ENCODE data around the gene NINL.
"Not testable (repeated sequence)": the region's sequence is repeated elsewhere in the genome, so short reads cannot be mapped to it uniquely, and the experiment has no call there.

Gene NINL

DNA sequence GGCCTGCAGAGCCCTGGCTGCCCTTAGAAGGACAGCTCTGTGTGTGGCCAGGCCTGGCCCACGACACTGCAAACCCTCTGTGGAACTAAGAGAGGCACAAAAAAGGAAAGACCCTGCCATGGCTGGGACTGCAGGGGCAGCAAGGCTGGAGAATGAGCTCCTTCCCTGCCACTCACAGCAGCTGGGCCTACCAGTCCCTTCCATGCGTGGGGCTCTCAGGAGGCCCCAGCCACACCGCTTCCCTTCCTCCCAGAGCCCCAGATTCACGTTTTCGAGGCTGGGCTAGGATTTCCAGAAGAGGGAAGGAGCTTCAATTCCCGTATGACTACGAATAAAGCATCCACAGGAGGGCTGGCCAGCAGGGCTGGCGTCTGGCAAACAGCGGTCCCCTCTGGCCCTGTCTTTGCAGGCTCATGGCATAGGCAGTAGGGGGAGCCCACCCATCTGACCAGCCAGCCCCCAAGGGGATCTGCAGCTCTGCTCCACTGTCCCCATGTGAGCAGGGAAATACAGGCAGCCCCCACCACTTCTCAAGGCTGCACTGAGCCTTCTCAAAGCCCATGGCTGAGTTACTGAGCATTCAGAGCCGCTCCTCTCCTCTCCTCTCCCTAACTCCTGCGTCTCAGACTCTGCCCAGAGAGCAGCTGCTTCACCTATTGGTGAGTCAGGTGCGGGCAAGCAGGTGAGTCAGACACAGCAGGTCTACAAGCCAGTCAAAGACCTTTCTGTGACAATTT, 53.1 kb downstream of the NINL start:
- DNase-seq, result no peak

DNA sequence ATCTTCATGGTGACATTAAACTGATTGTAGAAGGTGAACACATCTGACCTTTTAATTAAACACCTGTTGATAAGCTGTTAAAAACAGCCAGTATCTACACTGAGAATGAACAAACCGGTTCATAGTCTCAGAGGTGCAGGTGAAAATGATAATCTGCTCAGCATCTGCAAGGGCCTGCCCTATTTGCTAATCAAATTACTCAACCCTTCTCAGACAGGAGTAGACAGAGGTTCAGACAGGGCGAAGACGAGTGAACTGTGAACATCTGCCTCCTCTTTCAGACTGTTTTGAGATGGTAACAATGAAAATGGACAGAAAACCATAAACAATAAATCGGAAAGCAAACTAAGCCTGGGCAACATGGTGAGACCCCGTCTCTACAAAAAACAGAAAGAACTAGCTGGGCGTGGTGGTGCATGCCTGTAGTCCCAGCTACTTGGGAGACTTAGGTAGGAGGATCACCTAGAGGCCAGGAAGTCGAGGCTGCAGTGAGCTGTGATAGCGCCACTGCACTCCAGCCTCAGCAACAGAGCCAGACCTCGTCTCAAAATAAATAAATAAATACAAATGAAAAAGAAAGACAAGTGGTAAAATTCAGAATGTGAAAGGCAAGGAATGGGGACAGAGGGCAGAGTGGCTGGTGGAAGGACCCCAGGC, 55.9 kb downstream of the NINL start:
- DNase-seq, result no peak

DNA sequence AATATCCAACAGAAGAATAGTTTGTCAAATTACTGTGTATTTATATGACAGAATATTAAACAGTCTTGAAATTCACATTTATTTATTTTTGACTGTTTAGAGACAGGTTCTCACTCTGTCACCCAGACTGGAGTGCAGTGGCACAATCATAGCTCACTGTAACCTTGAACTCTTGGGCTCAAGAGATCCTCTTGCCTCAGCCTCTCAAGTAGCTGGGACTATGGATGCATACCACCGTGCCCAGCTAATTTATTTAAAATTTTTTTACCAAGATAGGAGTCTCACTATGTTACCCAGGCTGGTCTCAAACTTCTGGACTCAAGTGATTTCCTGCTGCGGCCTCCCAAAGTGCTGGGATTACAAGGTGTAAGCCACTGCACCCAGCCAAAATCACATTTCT, 57.4 kb downstream of the NINL start:
- no peak for DNase-seq

DNA sequence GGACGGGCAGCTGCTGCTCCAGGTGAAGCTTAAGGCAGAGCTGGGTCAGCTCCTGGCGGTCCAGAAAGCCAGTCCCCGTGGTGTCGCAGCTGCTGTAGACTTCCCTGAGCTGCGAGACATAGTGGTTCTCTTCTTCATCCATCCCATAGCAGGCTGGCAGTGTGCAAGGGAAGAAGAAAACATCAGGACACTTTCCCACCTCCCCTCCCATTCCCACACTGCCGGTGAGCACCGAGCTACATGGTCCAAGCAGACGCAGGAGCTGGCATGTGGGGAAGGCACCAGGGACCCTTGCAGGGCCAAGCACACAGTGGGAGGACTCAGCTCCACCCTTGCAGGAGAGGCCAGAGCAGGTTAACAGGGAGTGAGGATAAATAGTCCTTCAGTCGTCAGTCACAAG, 58.9 kb downstream of the NINL start:
- no peak for DNase-seq

DNA sequence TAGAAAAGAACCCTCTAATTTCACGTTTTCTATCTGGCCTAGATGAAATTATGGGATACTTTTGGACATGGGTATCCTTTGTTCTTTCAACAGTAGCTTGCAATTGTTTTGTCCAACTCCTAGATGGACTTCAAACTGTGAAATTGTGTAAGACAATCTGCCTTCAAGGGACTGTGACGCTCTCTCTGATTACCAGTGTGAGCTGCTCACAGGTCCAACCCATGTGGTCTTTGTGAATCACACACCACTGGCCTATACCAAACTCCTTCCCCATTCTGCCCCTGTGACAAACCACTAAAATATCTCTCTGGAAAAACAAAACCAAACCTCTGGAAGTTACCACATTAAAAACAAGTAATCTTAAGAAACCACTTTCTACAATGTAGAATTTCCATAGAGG, 59.5 kb downstream of the NINL start:
- no peak for DNase-seq

DNA sequence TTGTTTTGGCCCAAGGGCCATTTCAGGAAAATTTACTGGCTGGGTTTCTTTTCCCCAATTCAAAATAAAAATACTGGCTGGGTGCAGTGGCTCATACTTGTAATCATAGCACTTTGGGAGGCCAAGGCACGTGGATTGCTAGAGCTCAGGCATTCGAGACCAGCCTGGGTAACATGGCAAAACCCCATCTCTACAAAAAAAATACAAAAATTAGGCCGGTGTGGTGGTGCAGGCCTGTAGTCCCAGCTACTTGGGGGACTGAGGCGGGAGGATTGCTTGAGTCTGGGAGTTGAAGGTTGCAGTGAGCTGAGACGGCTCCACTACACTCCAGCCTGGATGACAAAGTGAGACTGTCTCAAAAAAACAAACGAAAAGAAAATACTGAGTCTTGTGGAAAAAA, 60.0 kb downstream of the NINL start:
- DNase-seq, result no peak

DNA sequence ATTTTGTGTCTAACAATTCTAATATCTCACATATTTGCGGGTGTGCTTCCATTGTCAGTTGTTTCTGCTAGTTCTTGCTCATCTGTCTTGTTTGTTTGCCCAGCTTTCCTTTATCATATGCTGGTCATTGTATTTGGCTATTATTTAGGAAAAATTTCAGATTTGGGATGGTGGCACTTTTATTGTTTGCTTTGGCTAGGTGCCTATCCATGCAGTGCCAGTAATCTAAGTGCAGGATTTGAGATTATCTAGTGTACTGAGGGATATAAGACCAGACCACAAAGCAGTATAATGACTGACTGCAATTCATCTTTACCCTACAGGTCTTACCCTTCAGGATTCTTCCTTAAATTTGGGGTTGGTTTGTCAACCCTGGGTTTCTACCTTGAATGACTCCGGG, 63.9 kb downstream of the NINL start:
- no peak for DNase-seq

DNA sequence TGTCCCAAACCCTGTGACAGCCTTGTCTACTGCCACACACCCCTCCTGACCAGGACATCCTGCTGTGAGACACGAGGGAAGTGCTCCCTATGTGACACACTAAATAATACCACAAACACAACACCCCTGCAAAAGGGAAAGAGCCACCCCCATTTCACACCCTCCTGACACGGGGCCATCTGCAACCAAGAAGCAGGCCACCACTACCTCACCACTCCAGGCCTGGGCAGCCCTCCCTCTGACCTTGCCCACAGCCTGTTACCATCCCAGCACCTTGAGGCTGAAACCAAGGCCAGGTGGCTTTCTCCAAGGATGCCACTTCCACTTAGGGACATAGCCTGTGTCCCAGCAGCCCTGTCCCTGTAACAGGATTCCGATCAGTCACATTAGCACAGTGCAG, 68.2 kb downstream of the NINL start:
- no peak for DNase-seq

DNA sequence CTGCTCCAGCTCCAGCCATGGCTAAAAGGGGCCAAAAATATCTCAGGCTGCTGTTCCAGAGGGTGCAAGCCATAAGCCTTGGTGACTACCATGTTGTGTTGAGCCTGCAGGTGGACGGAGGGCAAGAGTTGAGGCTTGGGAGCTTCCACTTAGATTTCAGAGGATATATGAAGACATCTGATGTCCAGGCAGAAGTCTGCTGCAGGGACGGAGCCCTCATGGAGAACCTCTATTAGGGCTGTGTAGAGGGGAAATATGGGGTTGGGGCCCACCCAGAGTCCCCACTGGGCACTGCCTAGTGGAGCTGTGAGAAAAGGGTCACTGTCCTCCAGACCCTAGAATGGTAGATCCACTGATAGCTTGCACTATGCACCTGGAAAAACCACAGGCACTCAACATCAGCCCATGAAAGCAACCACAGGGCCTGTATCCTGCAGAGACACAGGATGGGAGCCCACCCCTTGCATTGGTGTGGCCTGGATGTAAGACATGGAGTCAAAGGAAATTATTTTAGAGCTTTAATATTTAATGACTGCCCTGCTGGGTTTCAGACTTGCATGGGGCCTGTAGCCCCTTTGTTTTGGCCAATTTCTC, 70.5 kb downstream of the NINL start:
- DNase-seq, result no peak

DNA sequence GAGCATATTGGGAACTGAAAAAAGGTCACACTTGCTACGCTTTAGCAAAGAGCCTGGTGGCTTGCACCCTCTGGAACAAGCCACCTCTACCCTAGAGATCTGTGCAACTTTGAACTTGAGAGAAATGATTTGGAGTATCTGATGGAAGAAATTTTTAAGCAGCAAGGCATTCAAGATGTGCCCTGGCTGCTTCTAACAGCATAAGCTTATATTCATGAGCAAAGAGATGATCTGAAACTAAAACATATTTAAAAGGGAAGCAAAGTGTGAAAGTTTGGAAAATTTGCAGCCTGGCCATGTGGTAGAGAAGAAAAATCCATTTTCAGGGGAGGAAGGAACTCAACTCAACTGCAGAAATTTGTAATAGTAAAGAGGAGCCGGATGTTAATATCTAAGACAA, 71.1 kb downstream of the NINL start:
- no peak for DNase-seq

DNA sequence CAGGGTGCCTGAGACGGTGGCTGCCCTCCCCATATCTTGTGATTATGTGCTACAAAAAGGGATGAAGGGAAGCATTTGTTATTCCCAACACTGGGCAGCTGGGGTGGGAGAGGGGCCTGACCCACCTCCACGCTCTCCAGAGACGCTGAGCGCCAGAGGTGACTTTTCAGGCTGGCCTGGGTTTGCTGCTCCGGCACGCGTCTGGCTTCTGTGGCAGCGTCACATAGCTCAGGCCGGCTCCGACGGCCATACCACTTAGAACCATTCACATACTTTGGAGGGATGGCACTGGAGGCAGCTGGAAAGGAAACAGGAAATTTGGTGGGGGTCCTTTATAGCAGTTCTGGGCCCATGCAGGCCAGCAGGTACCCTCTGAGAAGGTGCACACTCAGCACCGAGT, 72.6 kb downstream of the NINL start:
- DNase-seq, result no peak

DNA sequence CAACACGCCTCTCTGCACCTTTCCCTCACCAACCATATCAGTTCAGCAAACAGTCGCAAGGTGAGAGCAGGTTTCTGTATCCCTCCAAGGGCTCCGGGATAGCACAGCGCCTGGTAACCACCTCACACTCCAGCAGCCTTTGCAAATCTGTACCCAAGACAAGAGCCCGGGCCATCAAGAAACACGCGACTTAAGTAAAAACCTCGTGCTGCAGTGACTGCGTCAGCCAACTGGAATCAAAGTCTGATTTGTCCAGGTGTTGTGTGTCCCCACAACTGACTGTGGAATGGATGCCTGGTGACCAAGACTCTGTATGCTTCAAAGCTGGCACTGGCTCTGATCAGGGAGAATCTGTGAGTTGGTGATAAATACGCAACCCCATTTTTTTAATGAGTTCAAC, 74.1 kb downstream of the NINL start:
- DNase-seq, result no peak

DNA sequence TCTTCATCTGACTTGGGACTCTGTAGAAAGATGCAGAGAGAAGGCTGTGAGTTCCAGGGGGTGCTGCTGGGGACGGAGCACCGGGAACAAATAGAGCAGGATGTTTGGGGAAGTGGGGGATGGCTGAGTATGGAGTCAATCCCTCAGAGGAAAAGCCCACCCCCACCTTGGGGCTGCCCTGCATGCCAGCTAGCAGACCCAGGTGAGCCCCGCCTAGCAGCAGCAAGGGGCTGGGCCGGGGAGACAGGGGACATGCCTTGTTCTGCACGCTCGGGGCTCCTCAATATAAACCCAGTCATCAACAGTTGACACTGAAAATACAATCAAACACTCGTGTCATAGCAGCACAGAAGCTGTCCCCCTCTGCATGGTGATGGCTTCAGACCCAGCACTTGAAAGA, 74.6 kb downstream of the NINL start:
- DNase-seq, result no peak

DNA sequence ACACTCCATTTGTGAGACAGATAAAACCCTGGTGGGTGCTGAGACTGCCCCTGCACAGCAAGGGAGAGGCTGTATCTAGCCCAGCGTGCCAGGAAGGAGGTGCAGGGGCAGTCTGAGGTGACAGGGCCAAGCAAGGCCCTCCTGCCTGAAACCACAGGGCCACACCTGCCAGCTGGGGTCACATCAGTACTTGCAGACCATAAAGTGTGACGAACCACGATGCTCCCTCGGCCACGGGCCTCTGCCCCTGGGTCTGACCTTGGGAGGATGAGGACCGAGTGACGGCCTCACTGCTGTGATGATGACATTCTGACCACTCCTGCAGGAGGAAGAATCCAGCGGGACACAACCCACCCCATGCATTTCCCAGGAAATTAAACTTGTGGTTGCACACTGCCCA, 75.1 kb downstream of the NINL start:
- DNase-seq, result no peak

DNA sequence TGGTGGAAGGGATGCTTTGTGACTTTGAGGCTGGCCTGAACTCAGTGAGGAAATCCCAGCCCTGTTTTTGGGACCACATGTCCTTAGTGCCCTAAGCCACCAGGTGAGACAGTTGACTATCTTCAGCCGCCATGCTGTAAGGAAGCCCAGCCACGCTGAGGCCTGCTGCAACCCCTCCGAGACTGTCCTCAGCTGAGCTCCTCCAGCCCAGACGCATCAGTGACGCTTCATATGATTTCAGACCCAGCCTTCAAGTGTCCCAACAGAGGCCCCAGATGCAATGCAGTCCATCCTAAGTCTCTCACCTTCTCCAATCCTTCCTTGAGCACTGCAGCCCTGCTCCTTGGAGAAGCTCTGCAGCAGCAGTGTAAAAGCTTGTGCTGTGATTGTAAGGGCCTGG, 76.2 kb downstream of the NINL start:
- no peak for DNase-seq

DNA sequence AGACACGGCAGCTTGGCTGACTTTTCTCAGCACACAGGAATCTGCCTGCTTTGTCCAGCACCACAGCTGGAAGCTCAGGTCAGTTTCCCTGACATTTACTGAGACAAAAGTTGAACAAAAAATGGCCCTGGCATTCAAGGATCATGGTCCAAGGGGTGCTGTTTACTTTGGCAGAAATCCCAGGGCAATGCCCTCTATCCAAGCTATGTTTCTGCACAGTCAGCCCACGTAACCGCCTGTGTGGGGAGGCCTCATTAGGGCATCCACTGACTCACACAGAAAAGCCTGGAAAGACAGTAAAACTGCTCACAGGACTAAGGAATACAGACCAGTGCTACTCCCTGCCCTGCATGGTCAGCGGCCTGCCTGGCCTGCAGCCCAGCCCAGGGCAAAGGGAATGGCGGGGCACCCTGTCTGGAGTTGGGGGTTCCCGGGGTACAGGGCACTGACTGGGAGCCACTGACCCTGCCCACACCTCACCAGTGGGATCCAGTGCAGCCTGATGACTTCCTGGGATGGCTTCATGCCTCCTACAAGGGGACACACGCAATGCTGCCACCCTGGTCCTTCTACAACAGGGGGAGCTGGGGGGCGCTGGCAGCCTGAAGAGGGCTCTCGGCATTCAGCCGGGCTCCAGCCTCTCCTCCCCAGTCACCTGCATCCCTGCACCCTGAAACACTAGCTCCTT, 77.1 kb downstream of the NINL start:
- no peak for DNase-seq

DNA sequence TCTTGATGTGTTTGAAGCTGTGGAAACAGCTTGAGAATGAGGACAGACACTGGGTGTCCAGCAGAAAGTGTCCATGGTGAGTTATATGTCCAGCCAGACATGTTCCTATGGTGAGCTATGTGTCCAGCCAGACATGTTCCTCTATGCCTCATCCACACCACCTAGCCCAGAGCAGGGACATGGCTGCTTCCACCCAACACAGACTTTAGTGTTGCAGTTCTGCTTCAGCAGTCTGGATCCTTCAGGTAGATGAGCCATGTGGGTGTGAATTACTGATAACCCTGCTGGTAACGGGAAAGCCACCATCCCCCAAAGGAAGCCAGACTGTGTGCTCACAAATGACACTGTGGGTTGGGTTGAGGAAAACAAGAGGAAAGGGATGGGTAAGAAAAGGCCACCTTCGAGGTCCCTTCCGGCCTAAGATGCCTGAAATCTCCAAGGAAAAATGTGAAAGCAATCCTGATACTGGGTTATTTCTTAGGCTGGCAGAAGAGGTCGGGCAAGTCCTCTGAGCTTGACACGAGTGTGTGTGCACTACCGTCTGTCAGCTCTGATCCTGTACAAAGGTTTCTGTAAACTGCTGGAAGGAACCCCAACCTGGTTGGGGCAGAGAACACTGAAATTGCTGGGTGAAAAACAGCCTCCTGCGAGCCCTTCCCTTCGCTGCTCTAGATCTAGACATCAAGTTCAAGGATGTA, 77.8 kb downstream of the NINL start:
- no peak for DNase-seq

DNA sequence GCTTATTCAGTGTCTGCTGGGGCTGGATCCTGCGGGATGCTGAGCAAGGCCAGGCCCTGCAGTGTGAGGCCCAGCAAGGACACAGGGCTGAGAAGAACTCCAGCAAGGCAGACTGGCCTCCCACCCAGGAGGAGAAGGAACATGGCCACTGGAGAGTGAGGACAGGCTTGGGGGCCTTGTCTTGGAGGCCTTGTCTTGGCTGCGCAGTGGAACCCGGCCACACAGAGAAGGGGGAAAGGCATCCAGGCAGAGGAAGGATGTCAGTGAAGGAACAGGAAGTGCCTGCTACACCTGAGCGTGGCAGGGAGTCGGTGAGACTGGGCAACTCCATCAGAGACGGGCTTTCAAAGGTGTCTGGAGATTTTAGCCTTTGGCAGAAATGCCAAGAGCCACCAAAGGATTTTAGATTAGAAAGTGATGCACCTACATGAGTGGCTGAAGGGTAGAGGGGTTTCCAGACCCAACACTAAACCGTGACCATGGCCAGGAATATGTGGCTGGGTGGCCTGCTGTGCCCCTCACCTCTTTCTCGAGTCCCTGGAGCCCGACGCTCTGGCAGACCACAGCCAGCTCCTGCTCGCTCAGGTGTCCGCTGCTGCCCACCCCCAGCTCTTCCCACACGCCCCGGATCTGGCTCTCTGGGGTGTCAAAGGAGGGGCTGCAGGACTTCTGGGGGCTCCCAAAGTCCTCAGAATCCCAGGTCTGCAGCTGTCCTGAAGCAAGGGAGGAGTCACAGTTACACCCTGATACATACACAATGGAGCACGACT, 80.8 kb downstream of the NINL start:
- no peak for DNase-seq

DNA sequence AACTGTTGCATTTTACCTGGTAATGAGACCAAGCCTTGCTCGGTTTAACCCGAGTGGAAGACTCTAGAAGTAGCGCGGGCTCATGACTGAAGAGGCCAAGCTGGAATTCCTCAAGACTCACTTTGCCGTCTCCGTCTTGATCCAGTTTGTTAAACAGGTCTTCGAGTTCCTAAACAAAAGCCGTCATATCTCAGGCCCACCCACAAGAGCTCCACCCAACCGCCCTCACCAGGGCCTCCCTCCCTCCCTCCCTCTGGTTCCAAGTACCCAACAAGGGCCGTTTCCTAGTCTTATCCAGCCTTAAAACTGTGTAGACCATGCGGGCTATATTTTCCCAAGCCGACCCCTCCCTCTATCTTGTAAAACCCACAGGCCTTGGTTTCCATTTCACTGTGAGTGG, 81.4 kb downstream of the NINL start:
- DNase-seq, result no peak

DNA sequence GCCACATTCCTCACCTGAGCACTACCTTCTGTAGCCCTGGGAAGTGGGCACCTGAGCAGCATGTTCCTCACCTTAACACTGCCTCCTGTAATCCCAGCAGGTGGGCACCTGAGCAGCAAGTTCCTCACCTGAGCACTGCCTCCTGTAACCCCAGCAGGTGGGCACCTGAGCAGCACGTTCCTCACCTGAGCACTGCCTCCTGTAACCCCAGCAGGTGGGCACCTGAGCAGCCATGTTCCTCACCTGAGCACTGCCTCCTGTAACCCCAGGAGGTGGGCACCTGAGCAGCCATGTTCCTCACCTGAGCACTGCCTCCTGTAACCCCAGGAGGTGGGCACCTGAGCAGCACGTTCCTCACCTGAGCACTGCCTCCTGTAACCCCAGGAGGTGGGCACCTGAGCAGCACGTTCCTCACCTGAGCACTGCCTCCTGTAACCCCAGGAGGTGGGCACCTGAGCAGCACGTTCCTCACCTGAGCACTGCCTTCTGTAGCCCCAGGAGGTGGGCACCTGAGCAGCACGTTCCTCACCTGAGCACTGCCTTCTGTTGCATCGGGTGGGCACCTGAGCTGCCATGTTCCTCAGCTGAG, 82.2 kb downstream of the NINL start:
- DNase-seq, result not testable (repeated sequence)

DNA sequence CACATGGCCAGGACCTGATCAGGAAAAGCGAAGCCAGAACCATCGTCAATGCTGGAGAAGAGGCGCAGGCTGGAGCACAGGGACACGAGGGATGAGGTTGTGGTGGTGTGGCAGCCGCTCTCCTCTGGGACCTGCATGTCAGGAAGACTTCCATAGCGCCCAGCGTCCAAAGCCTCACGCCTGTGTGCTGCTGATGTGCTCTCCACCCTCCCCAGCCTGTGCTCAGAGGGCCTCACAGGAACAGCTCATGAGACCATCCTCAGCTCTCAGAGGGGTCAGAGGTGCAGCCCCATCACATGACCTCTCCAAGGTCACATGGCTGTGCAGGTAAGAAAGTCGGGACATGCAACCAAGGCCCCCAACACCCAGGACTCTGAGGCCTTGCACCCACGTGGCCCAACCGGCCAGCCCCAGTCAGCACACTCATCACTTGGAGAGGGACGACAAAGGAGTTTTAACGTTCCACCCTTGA, 84.4 kb downstream of the NINL start:
- no peak for DNase-seq

DNA sequence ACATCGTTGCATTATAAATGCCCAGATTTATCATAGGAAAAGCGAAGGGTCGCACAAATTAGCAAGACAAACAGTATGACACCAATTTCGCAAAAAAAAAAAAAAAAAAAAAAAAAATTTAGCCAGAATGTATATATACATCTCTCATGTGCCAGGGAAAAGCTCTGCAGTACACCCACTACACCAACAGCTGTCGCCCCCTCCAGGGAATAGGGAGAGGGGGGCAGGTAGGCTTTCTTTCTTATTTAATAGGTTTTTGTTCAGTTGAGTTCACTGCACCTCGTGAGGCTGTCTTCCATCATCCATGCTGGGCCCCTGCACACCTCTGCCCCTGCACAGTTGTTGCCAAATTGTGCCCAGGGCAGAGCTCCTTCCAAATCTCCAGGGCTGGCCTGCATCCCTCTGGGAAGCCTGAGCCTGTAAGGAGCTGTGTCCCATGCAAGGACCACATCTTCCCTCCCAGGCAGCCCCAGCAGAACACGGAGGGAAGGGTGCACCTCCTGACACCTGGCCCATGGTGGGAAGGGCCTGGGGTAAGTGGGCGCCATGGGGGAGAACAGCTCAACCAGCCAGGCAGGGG, 85.4 kb downstream of the NINL start:
- DNase-seq, result no peak
